Neural cell (in vitro differentiated cells): Measurements from ENCODE around the gene TLE3.

Source experiments
- CTCF ChIP-seq: fragments of 450-650 bp; IDR thresholded peaks from 2 replicates; pipeline ENCODE4 v1.5.1; 2014; ENCODE audit warnings: antibody characterized with exemption, mild to moderate bottlenecking, moderate library complexity; ENCODE audit not compliant: poor library complexity, severe bottlenecking
- EZH2 ChIP-seq: fragments of 200-600, 300-800 bp; shearing (Covaris generic), sonication (generic); IDR thresholded peaks from 2 replicates; pipeline ENCODE4 v1.6.1; 2014; ENCODE audit warnings: antibody characterized with exemption, low read length, borderline replicate concordance, mild to moderate bottlenecking; ENCODE audit not compliant: insufficient read depth, poor library complexity, severe bottlenecking
- RAD21 ChIP-seq: fragments of 450-650 bp; conservative IDR thresholded peaks from 2 replicates; pipeline ENCODE4 v1.6.1; 2014; ENCODE audit warnings: antibody characterized with exemption, mild to moderate bottlenecking, moderate library complexity
- TAF1 ChIP-seq: IDR thresholded peaks from 2 replicates; pipeline ENCODE4 v1.6.1; 2012; ENCODE audit warnings: low read depth

DNA sequence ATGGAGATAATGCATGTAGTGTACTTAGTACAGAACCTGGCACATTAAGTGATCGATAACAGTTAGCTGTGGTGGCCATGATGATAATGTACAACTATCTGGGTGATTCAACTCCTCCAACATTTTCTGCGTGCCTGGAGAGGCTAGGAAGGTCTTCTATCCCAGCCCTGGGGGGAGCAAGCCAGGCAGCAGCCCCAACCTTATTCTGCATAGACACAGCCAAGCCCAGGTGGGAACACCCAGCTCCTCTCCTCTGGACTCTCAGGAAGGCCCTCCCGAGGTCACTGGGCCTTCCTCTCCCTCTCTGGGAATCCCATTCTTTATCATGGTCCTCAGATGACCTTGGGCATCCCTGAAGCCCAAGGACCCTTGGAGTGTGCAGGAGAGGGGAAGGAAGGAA lies 5.1 kb upstream of the TLE3 start:
- no peak for TF ChIP-seq EZH2
- no peak for TF ChIP-seq CTCF
- TF ChIP-seq RAD21 = no peak
- TF ChIP-seq TAF1 = no peak
